ENCODE measurements around the gene ACVR2A. TPM values are rescaled to one million over a fixed set of nuclear protein-coding genes. Genes with fewer than 3 reads are reported as not detected.

ACVR2A gene
- total RNA-seq, 1 experiment from 2014 or later = 9.4 TPM

DNA sequence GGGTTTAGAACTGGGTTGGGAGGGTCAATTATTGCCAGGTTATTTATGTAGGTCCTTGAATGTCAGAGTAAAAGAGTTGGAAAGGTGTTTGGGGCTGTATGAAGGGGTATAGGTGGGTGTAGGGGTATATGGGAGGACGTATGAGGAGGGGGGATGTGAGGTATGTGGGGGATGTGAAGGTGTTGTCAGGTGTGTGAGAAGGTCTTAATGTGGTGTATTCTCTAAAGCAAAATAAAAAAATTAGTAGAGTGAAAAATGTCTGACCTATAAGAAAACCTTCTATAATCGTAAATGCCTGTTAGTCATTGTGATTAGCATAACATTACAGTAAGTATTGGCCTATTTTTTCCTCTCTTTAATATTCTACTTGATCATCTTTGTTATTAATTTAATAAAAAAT, 25.1 kb downstream of the ACVR2A start:
- Histone ChIP-seq H3K4me3 (replicated peaks in 1 of 2; ENCODE audit: low read depth in 1 of 2, low read length in 2 of 2) (no peak overlapping the region), H3K27ac (ENCODE audit: low read depth, low read length) (no peak overlapping the region), H3K4me2 (ENCODE audit: low read length) (no peak overlapping the region), H3K9me2 (ENCODE audit: insufficient read depth) (no peaks in the 10 kb centered on the region), H3K4me1 (ENCODE audit: control insufficient read depth in 1 of 2, insufficient read depth in 2 of 2, low read length in 2 of 2) (no peaks in the 10 kb centered on the region), H3K36me3 (ENCODE audit: control insufficient read depth in 1 of 2, insufficient read depth in 2 of 2, low read length in 2 of 2) (no peaks in the 10 kb centered on the region), H2AFZ (ENCODE audit: low read depth, low read length, poor library complexity, severe bottlenecking) (no peak overlapping the region), H4K20me1 (ENCODE audit: insufficient read depth) (no peaks in the 10 kb centered on the region), H3K79me2 (ENCODE audit: insufficient read depth, low read length) (peaks cover 23% of the 10 kb centered on the region), H3K9me3 (ENCODE audit: control insufficient read depth in 1 of 2, insufficient read depth in 1 of 2, low read depth in 1 of 2, low read length in 2 of 2) (no peaks in the 10 kb centered on the region), H3K27me3 (ENCODE audit: insufficient read depth, low read length) (no peaks in the 10 kb centered on the region), H3K9ac (ENCODE audit: low read length) (no peak overlapping the region)
- ATAC-seq = no peak
- TF ChIP-seq ZFX (IDR thresholded peaks at IDR 0.05) (no peak), ELF1 (IDR thresholded peaks at IDR 0.05; ENCODE audit: borderline replicate concordance, low read depth) (no peak), ZBTB33 (IDR thresholded peaks at IDR 0.05; ENCODE audit: extremely low read depth, insufficient replicate concordance, low read length) (no peak), RAD21 (IDR thresholded peaks at IDR 0.05; ENCODE audit: low read depth) (no peak), TCF7L2 (IDR thresholded peaks at IDR 0.05; ENCODE audit: borderline replicate concordance, extremely low read depth, insufficient read depth, insufficient read length) (no peak), EZH2phosphoT487 (IDR thresholded peaks at IDR 0.05; ENCODE audit: borderline replicate concordance) (no peak), EGR1 (IDR thresholded peaks at IDR 0.05; ENCODE audit: low read depth) (no peak), CTCF (IDR thresholded peaks at IDR 0.05 in 2 of 3, conservative IDR thresholded peaks at IDR 0.05 in 1 of 3; ENCODE audit: borderline replicate concordance in 1 of 3, insufficient read depth in 1 of 3, low read depth in 2 of 3, low read length in 2 of 3) (no peak), ZNF274 (IDR thresholded peaks at IDR 0.05; ENCODE audit: low read depth, low read length) (no peak), JUND (IDR thresholded peaks at IDR 0.05) (no peak), CBX3 (IDR thresholded peaks at IDR 0.05; ENCODE audit: low read depth) (no peak), EZH2 (IDR thresholded peaks at IDR 0.05) (no peak), SIN3A (IDR thresholded peaks at IDR 0.05; ENCODE audit: low read depth) (no peak), SP1 (IDR thresholded peaks at IDR 0.05; ENCODE audit: low read depth) (no peak), FOSL1 (IDR thresholded peaks at IDR 0.05; ENCODE audit: low read depth) (no peak)
- no TSS peak for BruUV-seq (replicated peaks)
- POLR2A ChIA-PET = no interaction called here
- RAD21 ChIA-PET (ENCODE audit: low non-redundant PET in 1 of 2, low total read pairs in 2 of 2, uncharacterized antibody in 2 of 2, unreplicated experiment in 2 of 2) = no interaction called here
- CTCF ChIA-PET = no interaction called here
- DNase-seq (ENCODE audit: low read depth, low spot score) = no peak
- intact Hi-C loops (cut with micrococcal nuclease) = no loop called here
